Measurements from ENCODE around the gene IGF1.

DNA sequence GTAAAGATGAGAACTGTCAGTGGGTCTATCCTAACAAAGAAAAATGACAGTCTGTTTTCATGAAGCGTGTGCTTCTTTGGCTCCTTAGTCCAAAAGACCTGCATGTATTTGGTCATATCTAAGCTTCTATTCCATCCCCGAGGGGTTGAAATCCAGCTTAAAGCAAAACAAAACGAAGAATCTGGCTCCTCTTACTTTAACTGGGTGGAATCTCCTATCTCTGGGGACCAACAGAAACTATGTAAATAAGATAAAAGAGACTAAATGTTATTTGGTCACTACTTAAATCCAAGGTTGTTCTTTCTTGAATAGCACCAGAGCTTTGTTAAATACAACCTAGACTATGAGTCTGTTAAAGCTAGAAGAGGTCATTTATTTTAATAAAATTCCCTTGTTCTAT, 9.4 kb downstream of the IGF1 start:
- no peak for TF ChIP-seq CTCF (IDR thresholded peaks at IDR 0.05; ENCODE audit: low read depth, low read length, poor library complexity, severe bottlenecking)
- no peak for TF ChIP-seq EZH2phosphoT487 (IDR thresholded peaks at IDR 0.05; ENCODE audit: borderline replicate concordance, low read length)

Data from DOHH2 (cell line).